Osteoblast (primary cell): Measurements from ENCODE around the gene IL13RA1. TPM values are rescaled to one million over a fixed set of nuclear protein-coding genes. Genes with fewer than 3 reads are reported as not detected.

ENCODE experiments used
- DNase-seq: peaks from one replicate; pipeline ENCODE4 v3.0.0; 2011; ENCODE audit warnings: low spot score, mixed read lengths; ENCODE audit not compliant: insufficient read length; ENCODE audit errors: missing footprints
- H2AFZ ChIP-seq: 2 replicates; pipeline ENCODE4 v1.6.0; 2011; ENCODE audit warnings: mild to moderate bottlenecking, low read length
- H3K27ac ChIP-seq: 2 replicates; pipeline ENCODE4 v1.5.1; 2011; ENCODE audit warnings: mild to moderate bottlenecking, low read depth, low read length, moderate library complexity
- H3K27me3 ChIP-seq: 2 replicates; pipeline ENCODE4 v1.6.0; 2012; ENCODE audit warnings: mild to moderate bottlenecking, control low read depth, inconsistent platforms, low read length, moderate library complexity; ENCODE audit not compliant: insufficient read depth
- H3K36me3 ChIP-seq: 2 replicates; pipeline ENCODE4 v1.5.1; 2011; ENCODE audit warnings: mild to moderate bottlenecking, low read length, control low read depth, moderate library complexity; ENCODE audit not compliant: insufficient read depth
- H3K4me1 ChIP-seq: 2 replicates; pipeline ENCODE4 v1.5.1; 2011; ENCODE audit warnings: mild to moderate bottlenecking, low read length, control low read depth, moderate library complexity; ENCODE audit not compliant: insufficient read depth
- H3K4me2 ChIP-seq: 2 replicates; pipeline ENCODE4 v1.6.0; 2011; ENCODE audit warnings: mild to moderate bottlenecking, low read length; ENCODE audit not compliant: insufficient read depth
- H3K4me3 ChIP-seq: fragments of 200-600 bp; sonication (generic); 3 replicates; pipeline ENCODE4 v1.5.1; 2012; ENCODE audit warnings: mild to moderate bottlenecking, low read length, inconsistent platforms; ENCODE audit not compliant: insufficient read depth
- H3K79me2 ChIP-seq: 2 replicates; pipeline ENCODE4 v1.6.0; 2012; ENCODE audit warnings: mild to moderate bottlenecking, low read length, control low read depth, inconsistent platforms; ENCODE audit not compliant: insufficient read depth
- H3K9me3 ChIP-seq: 2 replicates; pipeline ENCODE4 v1.5.1; 2011; ENCODE audit warnings: low read depth, low read length, control low read depth
- H4K20me1 ChIP-seq: 2 replicates; pipeline ENCODE4 v1.6.0; 2012; ENCODE audit warnings: mild to moderate bottlenecking, low read length, control low read depth; ENCODE audit not compliant: insufficient read depth
- total RNA-seq: library from RNA; depleted of rRNA; stranded (reverse); fragments of >200 nt; gene quantifications from 2 replicates; pipeline ENCODE4 v1.2.3, GENCODE V29; 2012
- TF ChIP-seq, protein P1 (sequence below): IDR thresholded peaks from 2 replicates; pipeline ENCODE4 v1.5.1; 2011; ENCODE audit warnings: mild to moderate bottlenecking, low read depth, low read length, moderate library complexity; ENCODE audit errors: extremely low read depth

Gene IL13RA1
- total RNA-seq, 1 donor, result 81.4 TPM

- no peak for DNase-seq
- TF ChIP-seq, protein P1, sequence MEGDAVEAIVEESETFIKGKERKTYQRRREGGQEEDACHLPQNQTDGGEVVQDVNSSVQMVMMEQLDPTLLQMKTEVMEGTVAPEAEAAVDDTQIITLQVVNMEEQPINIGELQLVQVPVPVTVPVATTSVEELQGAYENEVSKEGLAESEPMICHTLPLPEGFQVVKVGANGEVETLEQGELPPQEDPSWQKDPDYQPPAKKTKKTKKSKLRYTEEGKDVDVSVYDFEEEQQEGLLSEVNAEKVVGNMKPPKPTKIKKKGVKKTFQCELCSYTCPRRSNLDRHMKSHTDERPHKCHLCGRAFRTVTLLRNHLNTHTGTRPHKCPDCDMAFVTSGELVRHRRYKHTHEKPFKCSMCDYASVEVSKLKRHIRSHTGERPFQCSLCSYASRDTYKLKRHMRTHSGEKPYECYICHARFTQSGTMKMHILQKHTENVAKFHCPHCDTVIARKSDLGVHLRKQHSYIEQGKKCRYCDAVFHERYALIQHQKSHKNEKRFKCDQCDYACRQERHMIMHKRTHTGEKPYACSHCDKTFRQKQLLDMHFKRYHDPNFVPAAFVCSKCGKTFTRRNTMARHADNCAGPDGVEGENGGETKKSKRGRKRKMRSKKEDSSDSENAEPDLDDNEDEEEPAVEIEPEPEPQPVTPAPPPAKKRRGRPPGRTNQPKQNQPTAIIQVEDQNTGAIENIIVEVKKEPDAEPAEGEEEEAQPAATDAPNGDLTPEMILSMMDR, result no peak
Observed at GRCh38 chrX:118763489-118763888, 36.1 kb downstream of the IL13RA1 start.

DNA sequence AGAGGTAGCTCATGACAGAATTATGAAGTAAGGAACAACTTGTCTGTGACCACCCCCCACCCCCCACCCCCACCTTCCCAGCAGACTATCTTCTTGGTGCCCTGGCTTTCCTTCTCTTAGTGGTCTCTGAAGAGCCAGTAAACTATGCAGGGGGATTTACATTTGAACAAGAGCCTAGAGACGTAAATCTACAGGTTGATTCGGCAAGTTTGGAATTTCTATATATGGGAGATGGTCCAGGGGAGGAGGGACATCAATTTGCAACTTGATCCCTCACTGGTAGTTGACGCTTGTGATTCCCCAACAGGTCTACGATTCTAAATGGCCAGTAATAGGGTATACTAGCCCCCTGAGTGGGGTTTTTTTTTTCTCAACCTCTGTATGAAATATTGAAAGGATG lies 36.7 kb downstream of the IL13RA1 start:
- TF ChIP-seq, protein P1, result no peak
- H3K79me2 ChIP-seq, result no peaks in the 10 kb centered on the region
- H3K9me3 ChIP-seq, result no peaks in the 10 kb centered on the region
- no peaks in the 10 kb centered on the region for H4K20me1 ChIP-seq
- no peak overlapping the region for H2AFZ ChIP-seq
- no peaks in the 10 kb centered on the region for H3K4me1 ChIP-seq
- H3K27ac ChIP-seq, result no peak overlapping the region
- DNase-seq, result no peak
- no peaks in the 10 kb centered on the region for H3K27me3 ChIP-seq
- no peak overlapping the region for H3K4me2 ChIP-seq
- peaks cover 8% of the 10 kb centered on the region for H3K36me3 ChIP-seq
- no peak overlapping the region for H3K4me3 ChIP-seq

More at GRCh38 chrX:118763489-118763888, 36.1 kb downstream of the IL13RA1 start:
- no peak overlapping the region for H3K4me3 ChIP-seq
- no peak overlapping the region for H3K27ac ChIP-seq
- no peaks in the 10 kb centered on the region for H3K27me3 ChIP-seq
- H3K36me3 ChIP-seq, result peaks cover 13% of the 10 kb centered on the region
- H3K79me2 ChIP-seq, result no peaks in the 10 kb centered on the region
- H4K20me1 ChIP-seq, result no peaks in the 10 kb centered on the region
- H3K4me2 ChIP-seq, result no peak overlapping the region
- H2AFZ ChIP-seq, result no peak overlapping the region
- no peaks in the 10 kb centered on the region for H3K4me1 ChIP-seq
- H3K9me3 ChIP-seq, result no peaks in the 10 kb centered on the region

DNA sequence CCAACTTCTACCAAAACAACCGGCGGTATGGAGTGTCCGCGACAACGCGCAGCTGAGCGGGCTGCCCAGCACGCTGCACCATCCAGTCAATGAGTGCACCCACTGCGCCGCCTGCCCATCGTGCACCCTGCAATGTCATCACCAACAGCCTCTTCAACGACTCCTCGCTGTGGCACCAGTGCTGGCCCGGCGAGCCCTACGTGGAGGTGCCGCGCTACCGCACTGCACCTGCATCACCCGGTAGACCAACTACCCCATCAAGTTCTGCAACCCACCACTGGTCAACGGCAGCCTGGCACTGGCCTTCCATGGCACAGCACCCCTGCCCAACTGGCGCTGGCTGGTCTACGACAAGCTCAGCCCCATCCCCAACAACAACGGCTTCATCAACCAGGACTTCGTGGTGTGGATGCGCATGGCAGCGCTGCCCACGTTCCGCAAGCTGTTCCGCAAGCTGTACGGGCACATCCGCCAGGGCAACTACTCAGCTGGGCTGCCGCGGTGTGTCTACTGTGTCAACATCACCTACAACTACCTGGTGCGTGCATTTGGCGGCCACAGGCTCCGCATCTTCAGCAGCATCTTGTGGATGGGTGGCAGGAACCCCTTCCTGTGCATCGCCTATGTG lies 42.8 kb downstream of the IL13RA1 start:
- no peak overlapping the region for H2AFZ ChIP-seq
- H3K4me2 ChIP-seq, result no peak overlapping the region
- no peak overlapping the region for H3K4me3 ChIP-seq
- DNase-seq, result no peak
- no peaks in the 10 kb centered on the region for H3K79me2 ChIP-seq
- H3K9me3 ChIP-seq, result no peaks in the 10 kb centered on the region
- no peaks in the 10 kb centered on the region for H4K20me1 ChIP-seq
- no peak overlapping the region for H3K27ac ChIP-seq
- TF ChIP-seq, protein P1, result no peak
- peaks cover 8% of the 10 kb centered on the region for H3K36me3 ChIP-seq
- no peaks in the 10 kb centered on the region for H3K27me3 ChIP-seq
- H3K4me1 ChIP-seq, result no peaks in the 10 kb centered on the region

DNA sequence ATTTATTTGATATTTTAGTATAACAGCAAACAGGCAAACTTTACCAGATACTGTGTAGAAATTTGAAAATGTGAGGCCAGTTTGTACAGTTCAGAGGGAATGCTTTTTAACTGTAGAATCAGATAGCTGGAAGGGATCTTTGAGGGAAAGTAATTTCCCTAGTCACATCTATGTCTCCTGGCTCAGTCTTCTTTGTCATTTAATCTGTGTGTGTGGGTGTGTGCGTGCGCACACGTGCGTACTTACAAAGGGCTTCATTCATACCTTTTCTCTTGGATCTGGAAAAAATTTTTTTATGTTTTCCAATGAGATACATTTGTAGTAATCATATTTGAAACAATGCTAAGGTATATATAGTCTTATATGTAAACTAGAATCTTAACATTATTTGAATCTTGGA lies 44.6 kb downstream of the IL13RA1 start:
- Histone ChIP-seq H3K9me3 (no peaks in the 10 kb centered on the region), H3K4me1 (no peaks in the 10 kb centered on the region), H3K4me3 (no peak overlapping the region), H3K36me3 (peaks cover 3% of the 10 kb centered on the region), H2AFZ (no peak overlapping the region), H3K79me2 (no peaks in the 10 kb centered on the region), H3K27me3 (no peaks in the 10 kb centered on the region), H3K4me2 (no peak overlapping the region), H3K27ac (no peak overlapping the region), H4K20me1 (no peaks in the 10 kb centered on the region)
- DNase-seq, result no peak
- TF ChIP-seq, protein P1, result no peak
